GM19035 (cell line): Measurements from ENCODE around the gene PRRT1.
"Not testable (repeated sequence)": the region's sequence is repeated elsewhere in the genome, so short reads cannot be mapped to it uniquely, and the experiment has no call there.

Experiments
- ATAC-seq: cut with Tn5 transposase; IDR thresholded peaks from one replicate; pipeline ENCODE4 v1.9.1; 2021; ENCODE audit not compliant: unreplicated experiment

PRRT1 gene

GRCh38 chr6:32151863-32152768 lies at the start of gene PRRT1:
TSS of gene PRRT1 (minus strand) at chr6:32151939. CDS start at chr6:32151827, 112 bp downstream.
- no peak for ATAC-seq

DNA sequence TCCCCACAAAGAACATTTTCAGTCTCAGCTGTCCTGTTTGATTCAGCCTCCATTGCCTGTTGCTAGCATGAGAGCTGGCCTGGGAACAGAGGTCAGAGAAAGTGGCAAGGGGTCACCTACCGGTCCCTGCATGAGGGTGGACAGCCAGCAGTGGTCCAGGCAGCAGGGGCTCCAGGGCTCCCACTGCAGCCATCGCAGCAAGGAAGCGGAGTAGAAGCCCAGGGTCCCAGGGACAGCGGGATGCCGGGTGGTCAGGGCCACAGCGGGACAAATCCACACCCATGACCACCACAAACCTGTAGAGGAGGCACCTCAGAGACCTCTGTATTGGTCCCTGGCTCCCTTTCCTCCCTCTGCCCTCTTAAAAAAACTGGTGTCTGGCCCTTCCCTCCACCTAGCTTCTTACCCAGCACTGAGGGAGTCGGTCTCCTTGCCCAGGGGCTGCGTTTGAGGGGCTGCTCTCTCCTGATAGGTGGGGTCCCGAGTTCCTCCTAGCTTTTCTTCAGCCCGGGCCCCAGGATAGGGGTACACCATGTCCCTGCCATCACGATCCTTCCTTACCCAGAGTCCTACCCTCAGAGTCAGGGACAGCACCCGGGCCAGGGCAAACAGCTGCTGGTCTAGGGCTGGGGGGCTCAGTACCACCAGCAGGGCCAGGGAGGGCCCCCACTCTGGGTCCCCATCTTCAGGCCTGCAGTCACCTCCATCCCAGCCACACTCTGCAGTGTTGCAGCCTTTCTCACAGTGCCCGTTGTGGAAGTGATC lies 49.2 kb upstream of the PRRT1 start:
- ATAC-seq = no peak

DNA sequence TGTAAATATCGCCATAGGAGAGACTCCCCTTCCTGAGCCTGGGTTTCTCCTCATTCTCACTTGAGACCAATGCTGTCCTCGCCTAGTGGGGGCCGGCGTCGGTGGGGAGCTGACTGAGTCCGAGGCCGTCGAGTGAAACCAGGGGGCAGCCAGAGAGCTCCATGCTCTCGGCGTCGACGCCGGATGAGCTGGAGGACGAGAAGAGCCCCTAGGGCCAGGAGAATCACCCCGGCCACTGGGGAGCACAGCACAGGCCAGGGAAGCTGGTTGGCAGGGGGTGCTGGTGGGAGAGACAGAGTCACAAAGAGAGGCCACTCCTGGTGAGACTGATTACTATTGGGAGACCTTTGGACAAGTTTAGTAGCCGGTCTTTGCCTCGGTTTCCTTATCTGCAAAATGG lies 47.1 kb upstream of the PRRT1 start:
- no peak for ATAC-seq

- ATAC-seq = no peak
Measured at GRCh38 chr6:32198345-32198696, 46.6 kb upstream of the PRRT1 start.

DNA sequence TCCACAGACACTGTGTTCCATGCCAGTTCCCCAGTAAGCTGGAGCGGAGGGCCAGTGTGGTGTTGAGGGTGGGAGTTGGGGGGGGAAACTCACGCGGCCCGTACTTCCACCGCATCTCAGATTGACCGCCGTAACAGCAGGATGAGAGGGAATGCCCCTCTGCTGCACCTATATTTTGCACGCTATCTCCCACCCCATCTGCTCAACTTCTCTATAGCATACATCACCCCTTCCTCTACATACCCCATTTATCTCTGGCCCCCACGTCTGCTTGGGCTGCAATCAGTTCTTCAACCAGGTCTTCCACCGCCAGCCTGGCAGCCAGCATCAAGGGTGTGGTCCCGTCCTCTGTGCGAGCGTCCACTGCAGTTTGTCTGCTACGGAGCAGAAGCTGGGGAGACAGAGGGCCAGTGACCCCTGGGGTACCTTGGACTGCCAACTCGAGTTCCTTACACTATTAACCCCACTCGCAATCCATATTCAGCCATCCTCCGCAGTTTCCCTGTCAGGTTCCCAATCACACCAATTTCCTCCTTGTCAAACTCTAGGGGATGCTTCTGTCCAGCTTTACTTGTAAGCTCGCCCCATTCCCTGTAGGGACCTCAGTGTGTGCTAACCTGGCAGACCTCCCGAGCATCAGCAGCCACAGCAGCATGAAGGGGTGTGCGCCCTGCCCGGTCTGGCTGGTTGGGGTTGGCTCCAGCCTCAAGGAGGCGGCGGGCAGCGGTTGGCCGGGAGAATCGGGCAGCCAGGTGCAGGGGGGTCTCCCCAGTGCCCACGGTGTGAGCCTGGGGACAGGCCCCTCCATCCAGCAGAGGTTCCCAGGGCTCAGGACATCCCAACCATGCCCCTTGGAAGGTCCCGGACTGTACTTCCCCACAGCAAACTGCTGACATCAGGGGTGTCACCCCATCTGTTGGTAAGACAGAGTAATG lies 45.2 kb upstream of the PRRT1 start:
- no peak for ATAC-seq

DNA sequence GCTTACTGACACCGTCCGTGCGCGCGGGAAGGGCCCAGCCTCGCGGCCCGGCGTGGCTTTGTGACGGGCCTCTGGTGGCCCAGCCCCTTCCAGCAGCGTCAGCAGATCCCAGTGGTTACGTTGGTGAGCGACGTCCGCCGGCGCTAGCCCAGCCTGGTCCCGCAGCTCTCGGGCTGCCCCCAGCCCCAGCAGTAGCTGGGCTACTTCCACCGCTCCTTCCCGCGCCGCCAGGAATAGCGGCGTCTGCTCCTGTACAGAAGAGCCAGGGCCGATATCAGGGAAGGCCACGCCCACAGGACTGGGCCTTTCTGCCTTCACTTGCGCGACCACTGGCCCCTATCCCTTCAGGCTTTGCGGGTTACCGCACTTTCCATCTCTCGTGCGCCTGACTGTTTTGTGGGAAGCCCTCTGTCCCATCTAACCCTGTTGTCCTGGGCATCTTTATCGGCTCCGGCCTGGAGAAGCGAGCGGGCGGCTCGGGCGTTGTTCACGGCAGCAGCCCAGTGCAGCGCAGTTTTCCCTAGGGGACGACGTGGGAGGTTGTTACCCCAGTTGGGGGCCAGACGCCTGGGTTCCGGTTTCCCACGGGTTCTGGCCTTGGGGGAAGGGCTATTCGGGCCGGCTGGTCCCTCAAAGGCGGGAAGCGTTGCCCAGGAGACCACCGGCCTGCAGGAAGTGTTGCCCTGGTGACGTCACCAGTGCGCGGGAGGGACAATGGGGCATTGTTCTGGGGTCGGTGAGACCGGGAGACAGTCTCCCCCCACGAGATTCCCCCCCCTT lies 44.4 kb upstream of the PRRT1 start:
- peak; percentile 75 for ATAC-seq

GRCh38 chr6:32195652-32195901 lies 43.8 kb upstream of the PRRT1 start:
- peak; percentile 79 for ATAC-seq

DNA sequence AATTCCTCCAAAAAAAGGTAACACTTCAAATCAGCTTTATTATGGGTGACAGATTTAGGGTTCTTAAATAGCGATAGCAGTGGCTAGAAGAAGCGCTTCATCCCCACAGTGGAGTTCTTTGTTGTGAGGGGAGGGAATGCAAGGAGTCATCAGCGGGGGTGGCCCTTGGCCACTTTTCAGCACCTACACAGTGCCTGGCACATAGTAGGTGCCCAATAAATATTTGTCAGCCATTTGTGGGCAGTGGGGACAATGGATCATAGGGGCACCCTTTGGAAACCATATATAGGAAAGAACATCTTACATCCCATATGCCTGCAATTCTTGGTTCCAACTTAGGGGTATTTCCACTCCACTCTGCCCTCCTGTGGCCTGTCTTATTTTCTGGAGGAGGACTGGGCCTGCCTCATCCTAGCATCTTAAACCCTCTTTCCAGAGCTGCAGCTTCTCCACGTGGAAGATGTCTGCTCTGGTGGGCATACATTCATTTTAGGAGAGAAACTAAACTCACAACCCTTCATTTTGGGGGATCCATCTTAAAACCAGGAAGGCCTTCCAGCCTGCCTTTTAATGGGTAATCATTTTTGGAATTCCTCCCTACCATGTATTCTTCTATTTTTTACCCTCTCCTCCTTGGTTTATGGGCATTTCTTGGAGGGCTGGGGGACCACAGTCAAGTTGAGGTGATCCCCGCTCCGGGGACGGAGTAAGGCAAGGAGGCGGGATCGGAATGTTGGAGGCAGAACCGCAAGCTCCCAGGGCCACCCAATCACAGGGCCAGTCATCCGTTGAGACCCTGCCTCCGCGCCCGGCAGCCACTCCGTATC lies 43.3 kb upstream of the PRRT1 start:
- ATAC-seq = no peak

DNA sequence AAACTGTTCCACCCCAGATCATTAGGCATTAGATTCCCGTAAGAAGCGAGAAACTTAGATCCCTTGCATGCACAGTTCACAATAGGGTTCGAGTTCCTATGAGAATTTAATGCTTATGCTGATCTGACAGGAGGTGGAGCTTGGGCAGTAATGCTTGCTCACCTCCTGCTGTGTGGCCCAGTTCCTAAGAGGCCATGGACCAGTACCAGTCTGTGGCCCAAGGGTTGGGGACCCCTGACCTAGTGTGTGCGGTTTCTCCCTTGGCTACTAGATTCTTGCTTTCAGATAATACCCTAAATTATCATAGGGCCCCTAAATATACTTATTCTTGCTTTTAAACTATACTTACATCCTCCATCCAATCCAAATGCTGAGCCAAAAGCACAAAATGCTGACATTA lies 42.6 kb upstream of the PRRT1 start:
- no peak for ATAC-seq

GRCh38 chr6:32193096-32193495 lies 41.4 kb upstream of the PRRT1 start:
- not testable (repeated sequence) for ATAC-seq

DNA sequence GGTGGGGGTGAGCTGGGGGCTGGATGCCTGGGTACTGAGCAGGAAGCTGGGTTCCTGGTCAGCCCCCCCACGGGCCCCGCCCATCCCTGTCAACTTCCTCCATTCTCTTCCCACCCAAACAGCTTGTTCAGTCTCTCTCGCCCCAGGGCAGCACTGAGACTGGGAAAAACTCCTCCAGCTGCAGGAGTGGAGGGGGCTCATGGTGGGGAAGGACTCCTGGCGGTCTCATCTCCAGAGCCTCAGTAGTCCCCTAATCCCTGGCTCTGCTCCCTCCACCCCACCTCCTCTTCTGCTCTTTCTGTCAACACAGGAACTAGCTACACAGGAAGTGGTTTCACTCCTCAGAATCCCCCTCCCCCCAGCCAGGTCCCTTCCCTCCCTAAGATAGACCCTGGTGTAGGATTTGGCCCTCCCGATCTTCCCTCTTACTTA lies 40.9 kb upstream of the PRRT1 start, which contains the start of gene GPSM3:
Gene GPSM3, minus strand, starts transcription at position 36 of the 432 bp plus-strand sequence. CDS start 130 bp downstream, outside the sequence.
- no peak for ATAC-seq

DNA sequence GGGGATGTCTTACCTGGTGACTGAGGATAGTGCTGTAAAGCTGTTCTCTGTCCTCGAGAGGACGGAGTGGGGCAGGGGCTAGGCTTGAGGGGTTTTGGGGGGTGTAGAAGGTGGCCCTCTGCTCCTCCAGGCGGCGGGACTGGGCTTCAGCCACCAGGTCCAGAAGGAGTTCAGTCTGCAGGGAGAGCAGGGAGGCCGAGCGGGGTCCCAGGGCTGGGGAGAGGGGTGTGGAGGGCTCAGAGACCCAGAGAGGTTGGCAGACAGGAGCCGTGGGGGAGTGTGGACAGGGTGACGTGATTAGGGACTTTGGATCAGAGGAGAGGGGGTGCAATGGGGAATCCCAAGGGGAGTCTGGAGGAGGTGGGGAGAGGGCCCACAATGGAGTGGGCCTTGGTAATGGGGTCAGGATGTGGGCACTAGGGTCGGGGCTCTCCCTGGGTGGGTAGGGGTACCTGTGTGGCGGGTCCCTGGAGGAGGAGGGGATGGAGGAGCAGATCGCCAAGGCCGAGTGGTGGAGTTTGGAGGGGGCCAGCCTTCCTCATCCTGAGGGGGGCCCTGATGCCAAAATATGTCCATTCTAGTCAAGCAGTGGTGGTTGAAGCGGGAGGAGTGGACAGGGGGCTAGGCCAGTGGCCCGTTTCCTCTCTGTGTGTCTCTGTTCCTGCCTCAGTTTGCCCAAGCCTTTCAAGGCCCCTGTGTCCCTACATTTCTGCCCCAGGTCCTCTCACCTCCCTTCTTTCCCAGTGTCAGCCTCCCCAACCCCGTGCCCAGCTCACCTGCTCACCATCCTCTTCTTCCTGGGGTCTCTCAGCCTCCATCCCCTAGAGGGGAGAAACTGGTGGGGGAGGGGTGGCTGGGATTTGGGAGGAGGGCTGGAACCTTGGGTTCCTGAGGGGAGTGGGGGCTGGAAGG lies 40.2 kb upstream of the PRRT1 start:
- ATAC-seq = no peak

GRCh38 chr6:32190911-32191677 lies 39.4 kb upstream of the PRRT1 start:
- no peak for ATAC-seq

GRCh38 chr6:32190054-32190851 lies 38.5 kb upstream of the PRRT1 start, which contains the start of gene PBX2:
TSS of gene PBX2 (minus strand) at chr6:32190202. CDS start at chr6:32189915, 287 bp downstream.
- ATAC-seq = peak; percentile 59

DNA sequence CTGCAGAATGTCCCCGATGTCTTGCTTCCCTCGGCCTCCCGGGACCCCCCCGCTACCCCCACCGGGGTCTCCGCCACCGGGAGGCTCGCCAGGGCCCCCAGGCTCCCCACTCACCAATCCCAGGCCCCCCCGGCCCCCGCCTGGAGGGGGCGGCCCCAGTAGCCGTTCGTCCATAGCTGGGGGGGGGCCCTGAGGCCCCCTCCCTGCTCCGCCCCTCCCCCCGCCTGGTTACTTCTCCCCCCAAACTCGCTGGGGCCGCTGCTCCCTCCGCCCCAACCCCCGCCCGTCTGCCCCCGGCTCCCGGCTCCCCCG lies 38.0 kb upstream of the PRRT1 start:
- ATAC-seq = no peak

- ATAC-seq = no peak
Measured at GRCh38 chr6:32189069-32189741, 37.5 kb upstream of the PRRT1 start.
